Epithelial cell of proximal tubule (primary cell): Measurements from ENCODE around the gene MEIS2. TPM values are rescaled to one million over a fixed set of nuclear protein-coding genes. Genes with fewer than 3 reads are reported as not detected.

Experiments
- DNase-seq: peaks from one replicate; pipeline ENCODE4 v3.0.0-alpha.2; 2011; ENCODE audit warnings: low read depth
- H3K4me3 ChIP-seq: 2 replicates; pipeline ENCODE4 v1.5.1; 2011; ENCODE audit warnings: low read depth, mild to moderate bottlenecking, low read length
- CTCF ChIP-seq: conservative IDR thresholded peaks from 2 replicates; pipeline ENCODE4 v1.5.1; 2012; ENCODE audit warnings: low read depth, mild to moderate bottlenecking, low read length
- total RNA-seq: library from RNA; depleted of rRNA; stranded (reverse); fragments of >200 nt; gene quantifications from 2 replicates; pipeline ENCODE4 v1.2.3, GENCODE V29; 2015

MEIS2 gene
- total RNA-seq, 1 donor from 2014 or later: 14.0 TPM

- TF ChIP-seq CTCF: no peak
- DNase-seq: no peak
- H3K4me3 ChIP-seq: no peak overlapping the region
Measured at GRCh38 chr15:37037071-37037655, 63.2 kb downstream of the MEIS2 start.

- TF ChIP-seq CTCF: no peak
- H3K4me3 ChIP-seq: no peak overlapping the region
- no peak for DNase-seq
Measured at GRCh38 chr15:37034835-37035748, 65.3 kb downstream of the MEIS2 start.

GRCh38 chr15:37034392-37034791 is 66.0 kb downstream of the MEIS2 start:
- TF ChIP-seq CTCF: no peak
- DNase-seq: no peak
- H3K4me3 ChIP-seq: no peak overlapping the region

GRCh38 chr15:37032091-37032775 is 68.1 kb downstream of the MEIS2 start:
- no peak for DNase-seq
- no peak overlapping the region for H3K4me3 ChIP-seq
- TF ChIP-seq CTCF: no peak

GRCh38 chr15:37031198-37031597 is 69.2 kb downstream of the MEIS2 start:
- H3K4me3 ChIP-seq: no peak overlapping the region
- TF ChIP-seq CTCF: no peak
- no peak for DNase-seq

- TF ChIP-seq CTCF: no peak
- DNase-seq: no peak
Measured at GRCh38 chr15:37028625-37029296, 71.6 kb downstream of the MEIS2 start.

More at GRCh38 chr15:37028625-37029296, 71.6 kb downstream of the MEIS2 start:
- H3K4me3 ChIP-seq: no peak overlapping the region
